GM12878 (cell line): ENCODE measurements around the gene MYL12A. TPM values are rescaled to one million over a fixed set of nuclear protein-coding genes. Genes with fewer than 3 reads are reported as not detected.

ENCODE experiments used
- BHLHE40 ChIP-seq, 2 experiments: fragments of 450-650 bp in 1 of 2; IDR thresholded peaks; 2 replicates each; pipeline ENCODE4 v1.6.1; 2011 to 2017; ENCODE audit warnings: low read depth in 2 of 2, borderline replicate concordance in 1 of 2, improper control_type of control experiment in 1 of 2, low read length in 1 of 2, mild to moderate bottlenecking in 1 of 2
- CBFB ChIP-seq: IDR thresholded peaks from 2 replicates; pipeline ENCODE4 v1.6.1; 2016; ENCODE audit warnings: antibody characterized with exemption, low read depth
- EGR1 ChIP-seq, 2 experiments: IDR thresholded peaks; 1 replicate in 1 of 2; 2 replicates in 1 of 2; pipeline ENCODE4 v1.6.1; 2011 to 2012; ENCODE audit warnings: low read depth in 2 of 2, low read length in 2 of 2, borderline replicate concordance in 1 of 2, mild to moderate bottlenecking in 1 of 2, moderate library complexity in 1 of 2
- GABPA ChIP-seq: IDR thresholded peaks from 2 replicates; pipeline ENCODE4 v1.6.1; 2014; ENCODE audit warnings: antibody characterized with exemption, low read depth, mild to moderate bottlenecking, inconsistent platforms
- HCFC1 ChIP-seq: fragments of 150-350 bp; IDR thresholded peaks from 2 replicates; pipeline ENCODE4 v1.6.1; 2014; ENCODE audit warnings: low read length
- LARP7 ChIP-seq: fragments of 450-650 bp; IDR thresholded peaks from 2 replicates; pipeline ENCODE4 v1.6.1; 2017; ENCODE audit warnings: mild to moderate bottlenecking
- SMARCA5 ChIP-seq: fragments of 450-650 bp; IDR thresholded peaks from 2 replicates; pipeline ENCODE4 v1.6.1; 2017; ENCODE audit warnings: mild to moderate bottlenecking
- SRF ChIP-seq, 2 experiments: IDR thresholded peaks; 2 replicates each; pipeline ENCODE4 v1.6.1; 2011; ENCODE audit warnings: low read depth in 2 of 2, low read length in 2 of 2, mild to moderate bottlenecking in 1 of 2, moderate library complexity in 1 of 2
- ZZZ3 ChIP-seq: IDR thresholded peaks from 2 replicates; pipeline ENCODE4 v1.6.1; 2011; ENCODE audit warnings: low read depth; ENCODE audit not compliant: control insufficient read depth, insufficient read length
- polyA plus RNA-seq, 11 experiments: library from polyadenylated mRNA; depleted of rRNA in 4 of 11; unstranded in 6 of 11; stranded (reverse) in 5 of 11; fragments of >200 nt; fragmentation: Nextera tagmentation in 4 of 11; fragmentation: Illumina TruSeq in 1 of 11; extraction: Ambion mirVana in 4 of 11; extraction: Trizol in 1 of 11; gene quantifications; 1 replicate in 1 of 11; 2 replicates in 10 of 11; pipeline versions ENCODE4 v1.2.1 to v1.2.3, GENCODE V29; 2011 to 2016; ENCODE audit warnings: inconsistent platforms in 2 of 11, missing spikeins in 2 of 11, low read depth in 1 of 11
- total RNA-seq, 4 experiments: library from RNA; depleted of rRNA in 3 of 4; stranded (reverse); fragments of >200 nt in 3 of 4; fragmentation: Illumina TruSeq in 1 of 4; extraction: Trizol in 1 of 4; gene quantifications; 2 replicates each; pipeline versions ENCODE4 v1.2.1 to v1.2.3, GENCODE V29; 2013 to 2021
- TF ChIP-seq, protein P1 (sequence below): fragments of 450-650 bp; IDR thresholded peaks from 2 replicates; pipeline ENCODE4 v1.6.1; 2017; ENCODE audit warnings: mild to moderate bottlenecking, moderate library complexity

Gene MYL12A
- total and polyA plus RNA-seq, 10 of the 15 experiments (the other 5 are each of a cell fraction or from before 2014, with no cell fraction given) = 488 to 1,663 (median 924) TPM

DNA sequence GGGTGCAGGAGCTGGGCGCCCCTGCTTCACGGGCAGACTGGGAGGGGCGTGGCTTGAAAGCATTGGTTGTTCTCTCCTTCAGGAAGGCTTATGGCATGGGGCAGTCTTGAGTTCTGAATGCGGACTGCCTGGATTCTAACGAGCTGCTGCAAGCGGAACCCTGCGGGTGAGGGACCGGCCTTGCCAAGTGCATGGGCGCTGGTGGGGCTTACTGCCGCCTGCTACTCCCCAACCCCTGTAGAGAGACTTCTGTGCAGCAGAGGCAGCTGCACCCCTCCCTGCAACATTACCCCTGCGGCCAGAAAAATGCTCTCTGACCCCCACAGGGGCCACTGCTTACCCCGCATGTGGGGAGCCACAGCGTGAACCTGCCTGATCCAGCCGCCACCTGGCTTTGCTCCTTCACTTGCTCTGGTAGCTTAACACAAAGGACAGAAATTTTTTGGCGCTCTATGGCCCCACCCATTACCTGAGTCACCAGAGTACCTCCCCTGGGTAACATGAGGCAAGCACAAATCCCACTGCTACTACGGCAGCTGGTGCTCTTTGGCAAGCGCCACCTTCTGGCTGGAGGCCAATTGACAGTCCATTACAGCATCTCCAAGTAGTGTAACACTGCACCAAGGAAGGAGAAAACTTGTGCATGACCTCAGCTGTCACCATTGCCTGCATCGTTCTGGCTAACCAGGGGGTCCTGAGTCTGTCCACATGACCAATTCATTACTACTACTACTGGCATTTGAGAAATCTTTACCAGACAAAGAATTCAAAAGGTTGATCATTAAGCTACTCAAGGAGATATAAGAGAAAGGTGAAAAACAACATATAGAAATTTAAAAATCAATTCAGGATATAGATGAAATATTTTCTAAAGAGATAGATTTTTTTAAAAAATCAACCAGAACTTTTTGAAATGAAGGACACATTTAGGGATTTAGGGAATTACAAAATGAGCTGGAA lies 49.7 kb downstream of the MYL12A start (continued):
- TF ChIP-seq, protein P1, sequence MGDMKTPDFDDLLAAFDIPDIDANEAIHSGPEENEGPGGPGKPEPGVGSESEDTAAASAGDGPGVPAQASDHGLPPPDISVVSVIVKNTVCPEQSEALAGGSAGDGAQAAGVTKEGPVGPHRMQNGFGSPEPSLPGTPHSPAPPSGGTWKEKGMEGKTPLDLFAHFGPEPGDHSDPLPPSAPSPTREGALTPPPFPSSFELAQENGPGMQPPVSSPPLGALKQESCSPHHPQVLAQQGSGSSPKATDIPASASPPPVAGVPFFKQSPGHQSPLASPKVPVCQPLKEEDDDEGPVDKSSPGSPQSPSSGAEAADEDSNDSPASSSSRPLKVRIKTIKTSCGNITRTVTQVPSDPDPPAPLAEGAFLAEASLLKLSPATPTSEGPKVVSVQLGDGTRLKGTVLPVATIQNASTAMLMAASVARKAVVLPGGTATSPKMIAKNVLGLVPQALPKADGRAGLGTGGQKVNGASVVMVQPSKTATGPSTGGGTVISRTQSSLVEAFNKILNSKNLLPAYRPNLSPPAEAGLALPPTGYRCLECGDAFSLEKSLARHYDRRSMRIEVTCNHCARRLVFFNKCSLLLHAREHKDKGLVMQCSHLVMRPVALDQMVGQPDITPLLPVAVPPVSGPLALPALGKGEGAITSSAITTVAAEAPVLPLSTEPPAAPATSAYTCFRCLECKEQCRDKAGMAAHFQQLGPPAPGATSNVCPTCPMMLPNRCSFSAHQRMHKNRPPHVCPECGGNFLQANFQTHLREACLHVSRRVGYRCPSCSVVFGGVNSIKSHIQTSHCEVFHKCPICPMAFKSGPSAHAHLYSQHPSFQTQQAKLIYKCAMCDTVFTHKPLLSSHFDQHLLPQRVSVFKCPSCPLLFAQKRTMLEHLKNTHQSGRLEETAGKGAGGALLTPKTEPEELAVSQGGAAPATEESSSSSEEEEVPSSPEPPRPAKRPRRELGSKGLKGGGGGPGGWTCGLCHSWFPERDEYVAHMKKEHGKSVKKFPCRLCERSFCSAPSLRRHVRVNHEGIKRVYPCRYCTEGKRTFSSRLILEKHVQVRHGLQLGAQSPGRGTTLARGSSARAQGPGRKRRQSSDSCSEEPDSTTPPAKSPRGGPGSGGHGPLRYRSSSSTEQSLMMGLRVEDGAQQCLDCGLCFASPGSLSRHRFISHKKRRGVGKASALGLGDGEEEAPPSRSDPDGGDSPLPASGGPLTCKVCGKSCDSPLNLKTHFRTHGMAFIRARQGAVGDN = no peak
- 0 out of 2 replicates have a peak, but pooled peaks have one; percentile 5 for TF ChIP-seq GABPA
- TF ChIP-seq SRF (IDR thresholded peaks at IDR 0.05; ENCODE audit: low read depth in 2 of 2, low read length in 2 of 2) = no peak
- TF ChIP-seq SMARCA5 = peak; percentile 78; the same call in 1 of the 2 replicates
- TF ChIP-seq HCFC1 = peak; percentile 41; the same call in 1 of the 2 replicates
- TF ChIP-seq ZZZ3 = no peak
- peak; percentile 52; the same call in 1 of the 2 replicates for TF ChIP-seq CBFB
- 0 out of 4 replicates have a peak, but pooled peaks of 1 of the 2 experiments have one; percentile 43 for TF ChIP-seq BHLHE40 (IDR thresholded peaks at IDR 0.05; ENCODE audit: borderline replicate concordance in 1 of 2, low read depth in 2 of 2, low read length in 1 of 2)
- TF ChIP-seq LARP7 = peak; percentile 45; the same call in 1 of the 2 replicates
- peak in 1 of 2 experiments; percentile 86; a peak in 2 of 3 replicates for TF ChIP-seq EGR1 (IDR thresholded peaks at IDR 0.05; ENCODE audit: borderline replicate concordance in 1 of 2, low read depth in 2 of 2, low read length in 2 of 2)
